ENCODE results near the gene VOPP1. TPM values are rescaled to one million over a fixed set of nuclear protein-coding genes. Genes with fewer than 3 reads are reported as not detected.

Gene VOPP1
- total RNA-seq, 1 experiment from 2014 or later = 60.2 TPM

DNA sequence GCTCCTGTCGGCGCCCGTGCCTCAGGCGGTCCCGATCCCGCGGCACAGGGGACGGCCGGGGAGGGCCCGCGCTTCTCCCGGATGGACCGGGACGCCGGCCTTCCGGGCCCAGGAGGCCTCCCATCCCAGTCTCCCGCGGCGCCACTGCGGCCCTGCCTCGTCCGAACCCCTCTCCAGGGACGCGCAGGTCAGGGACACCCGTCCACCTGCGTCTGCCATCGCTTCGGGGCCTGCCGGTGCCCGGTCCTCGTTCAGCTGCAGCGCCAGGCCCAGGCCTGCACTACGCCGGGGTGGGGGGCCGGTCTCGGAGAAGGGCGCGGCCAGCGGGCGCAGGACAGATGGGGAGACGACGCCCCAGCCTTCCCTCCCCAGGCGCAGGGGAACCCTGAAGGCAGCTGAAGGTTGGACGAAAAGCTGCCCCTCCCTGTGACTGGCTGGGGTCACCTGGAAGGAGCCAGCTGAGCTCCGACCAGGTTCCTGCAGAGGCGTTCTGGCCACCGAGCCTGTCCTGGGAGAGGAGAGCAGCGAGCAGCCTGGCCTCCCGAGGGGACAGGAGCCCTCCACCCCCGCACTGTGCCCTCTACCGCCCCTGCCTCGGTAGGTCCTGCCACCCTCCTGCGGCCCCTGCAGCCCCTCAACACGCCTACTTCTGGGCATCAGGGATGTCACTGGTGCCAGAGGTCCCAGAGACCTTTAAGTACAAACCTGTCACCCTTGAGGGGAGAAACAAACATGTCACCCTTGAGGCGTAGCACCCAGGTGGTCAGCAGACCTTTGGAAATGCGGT lies 122.9 kb downstream of the VOPP1 start:
- Histone ChIP-seq H3K27me3 (ENCODE audit: low read length) (no peaks in the 10 kb centered on the region), H3K79me2 (ENCODE audit: low read length) (no peaks in the 10 kb centered on the region), H3K4me3 (ENCODE audit: low read length) (no peak overlapping the region), H3K9me2 (replicated peaks; ENCODE audit: low read length) (no peaks in the 10 kb centered on the region), H4K20me1 (ENCODE audit: low read length) (no peaks in the 10 kb centered on the region), H3K27ac (ENCODE audit: low read length) (no peak overlapping the region), H3K36me3 (ENCODE audit: low read depth, low read length) (no peaks in the 10 kb centered on the region), H3K4me2 (ENCODE audit: low read length) (no peak overlapping the region), H3K4me1 (ENCODE audit: insufficient read depth, low read length) (no peaks in the 10 kb centered on the region), H3F3A (ENCODE audit: low read length, unreplicated experiment) (no peaks in the 10 kb centered on the region), H2AFZ (ENCODE audit: low read length) (no peak overlapping the region), H3K9ac (ENCODE audit: low read length) (no peak overlapping the region), H3K9me3 (ENCODE audit: low read length) (no peaks in the 10 kb centered on the region)
- BruUV-seq (replicated peaks) = no TSS peak
- no peak for ATAC-seq
- intact Hi-C loops (cut with micrococcal nuclease) = no loop called here
- ChIA-PET POLR2A (ENCODE audit: unreplicated experiment) (no interaction called here), CTCF (no interaction called here)
- DNase-seq = no peak
- TF ChIP-seq EZH2 (IDR thresholded peaks at IDR 0.05; ENCODE audit: low read length, unreplicated experiment) = no peak
- TF ChIP-seq, protein P1, sequence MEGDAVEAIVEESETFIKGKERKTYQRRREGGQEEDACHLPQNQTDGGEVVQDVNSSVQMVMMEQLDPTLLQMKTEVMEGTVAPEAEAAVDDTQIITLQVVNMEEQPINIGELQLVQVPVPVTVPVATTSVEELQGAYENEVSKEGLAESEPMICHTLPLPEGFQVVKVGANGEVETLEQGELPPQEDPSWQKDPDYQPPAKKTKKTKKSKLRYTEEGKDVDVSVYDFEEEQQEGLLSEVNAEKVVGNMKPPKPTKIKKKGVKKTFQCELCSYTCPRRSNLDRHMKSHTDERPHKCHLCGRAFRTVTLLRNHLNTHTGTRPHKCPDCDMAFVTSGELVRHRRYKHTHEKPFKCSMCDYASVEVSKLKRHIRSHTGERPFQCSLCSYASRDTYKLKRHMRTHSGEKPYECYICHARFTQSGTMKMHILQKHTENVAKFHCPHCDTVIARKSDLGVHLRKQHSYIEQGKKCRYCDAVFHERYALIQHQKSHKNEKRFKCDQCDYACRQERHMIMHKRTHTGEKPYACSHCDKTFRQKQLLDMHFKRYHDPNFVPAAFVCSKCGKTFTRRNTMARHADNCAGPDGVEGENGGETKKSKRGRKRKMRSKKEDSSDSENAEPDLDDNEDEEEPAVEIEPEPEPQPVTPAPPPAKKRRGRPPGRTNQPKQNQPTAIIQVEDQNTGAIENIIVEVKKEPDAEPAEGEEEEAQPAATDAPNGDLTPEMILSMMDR (conservative IDR thresholded peaks at IDR 0.05; ENCODE audit: low read depth, low read length) = no peak
- no peak for TF ChIP-seq EZH2phosphoT487 (IDR thresholded peaks at IDR 0.05; ENCODE audit: borderline replicate concordance, low read length)

DNA sequence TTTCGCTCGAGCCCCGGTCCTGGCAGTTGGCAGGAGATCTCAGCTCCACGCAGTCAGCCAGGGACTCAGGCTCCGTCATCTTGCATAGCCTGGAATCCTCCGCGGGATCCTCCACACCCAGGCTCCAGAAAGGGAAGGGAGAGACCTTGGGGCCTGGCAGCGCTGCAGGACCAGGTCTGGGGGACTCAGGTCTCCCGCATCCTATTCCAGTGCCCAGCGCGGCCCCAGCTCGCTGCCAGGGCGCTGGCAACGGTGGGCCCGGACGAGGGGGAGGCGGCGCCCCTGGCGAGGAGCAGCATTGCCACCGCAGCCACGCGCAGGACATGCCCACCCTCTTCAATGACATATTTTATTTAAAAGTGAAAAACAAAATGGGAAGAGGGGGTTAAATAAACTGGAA lies 123.8 kb downstream of the VOPP1 start:
- intact Hi-C loops (cut with micrococcal nuclease) = no loop called here
- ChIA-PET POLR2A (ENCODE audit: unreplicated experiment) (no interaction called here), CTCF (no interaction called here)
- Histone ChIP-seq H3F3A (ENCODE audit: low read length, unreplicated experiment) (no peaks in the 10 kb centered on the region), H3K9me3 (ENCODE audit: low read length) (no peaks in the 10 kb centered on the region), H3K79me2 (ENCODE audit: low read length) (no peaks in the 10 kb centered on the region), H3K4me1 (ENCODE audit: insufficient read depth, low read length) (no peaks in the 10 kb centered on the region), H4K20me1 (ENCODE audit: low read length) (no peaks in the 10 kb centered on the region), H3K9me2 (replicated peaks; ENCODE audit: low read length) (no peaks in the 10 kb centered on the region), H2AFZ (ENCODE audit: low read length) (no peak overlapping the region), H3K4me3 (ENCODE audit: low read length) (no peak overlapping the region), H3K27me3 (ENCODE audit: low read length) (no peaks in the 10 kb centered on the region), H3K4me2 (ENCODE audit: low read length) (no peak overlapping the region), H3K9ac (ENCODE audit: low read length) (no peak overlapping the region), H3K36me3 (ENCODE audit: low read depth, low read length) (no peaks in the 10 kb centered on the region), H3K27ac (ENCODE audit: low read length) (no peak overlapping the region)
- no peak for ATAC-seq
- no peak for DNase-seq
- TF ChIP-seq EZH2 (IDR thresholded peaks at IDR 0.05; ENCODE audit: low read length, unreplicated experiment) (no peak), EZH2phosphoT487 (IDR thresholded peaks at IDR 0.05; ENCODE audit: borderline replicate concordance, low read length) (no peak)
- TF ChIP-seq, protein P1 (conservative IDR thresholded peaks at IDR 0.05; ENCODE audit: low read depth, low read length) = no peak
- no TSS peak for BruUV-seq (replicated peaks)

DNA sequence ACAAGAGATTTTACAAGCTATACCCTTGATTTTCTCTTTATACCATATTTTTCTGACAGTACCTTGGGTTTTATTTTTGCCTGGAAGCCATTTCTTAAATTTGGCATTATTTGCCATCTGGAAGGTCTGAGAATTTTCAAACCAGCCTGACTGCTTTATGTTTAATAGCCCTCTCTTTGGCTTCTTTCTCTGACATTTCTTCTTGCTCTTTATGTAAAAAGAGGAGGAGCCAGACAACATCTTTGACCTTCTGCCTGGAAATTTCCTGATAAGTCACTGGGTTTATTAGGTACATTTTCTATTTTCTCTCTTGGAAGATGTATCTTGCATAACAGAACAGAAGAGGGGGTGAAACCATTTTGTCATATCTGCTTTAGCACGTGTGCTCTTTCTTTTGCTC lies 127.5 kb downstream of the VOPP1 start:
- Histone ChIP-seq H3F3A (ENCODE audit: low read length, unreplicated experiment) (no peaks in the 10 kb centered on the region), H3K4me2 (ENCODE audit: low read length) (no peak overlapping the region), H3K9me3 (ENCODE audit: low read length) (no peaks in the 10 kb centered on the region), H3K27ac (ENCODE audit: low read length) (no peak overlapping the region), H3K27me3 (ENCODE audit: low read length) (no peaks in the 10 kb centered on the region), H3K4me1 (ENCODE audit: insufficient read depth, low read length) (peaks cover 1% of the 10 kb centered on the region; the same call in 1 of the 2 replicates), H2AFZ (ENCODE audit: low read length) (no peak overlapping the region), H3K9ac (ENCODE audit: low read length) (no peak overlapping the region), H4K20me1 (ENCODE audit: low read length) (no peaks in the 10 kb centered on the region), H3K9me2 (replicated peaks; ENCODE audit: low read length) (no peaks in the 10 kb centered on the region), H3K79me2 (ENCODE audit: low read length) (no peaks in the 10 kb centered on the region), H3K36me3 (ENCODE audit: low read depth, low read length) (no peaks in the 10 kb centered on the region), H3K4me3 (ENCODE audit: low read length) (no peak overlapping the region)
- ATAC-seq (no peak), DNase-seq (no peak)
- TF ChIP-seq EZH2 (IDR thresholded peaks at IDR 0.05; ENCODE audit: low read length, unreplicated experiment) = no peak
- no peak for TF ChIP-seq EZH2phosphoT487 (IDR thresholded peaks at IDR 0.05; ENCODE audit: borderline replicate concordance, low read length)
- TF ChIP-seq, protein P1 (conservative IDR thresholded peaks at IDR 0.05; ENCODE audit: low read depth, low read length) = no peak
- ChIA-PET POLR2A (ENCODE audit: unreplicated experiment) (no interaction called here), CTCF (interaction anchor here (0.7 kb wide), 1 partner anchor 148 kb away, joined by 6 read pairs; no protein-coding TSS in a partner anchor)
- BruUV-seq (replicated peaks) = no TSS peak
- intact Hi-C loops (cut with micrococcal nuclease) = no loop called here
